ENCODE results near the gene CCDC175.

Gene CCDC175

DNA sequence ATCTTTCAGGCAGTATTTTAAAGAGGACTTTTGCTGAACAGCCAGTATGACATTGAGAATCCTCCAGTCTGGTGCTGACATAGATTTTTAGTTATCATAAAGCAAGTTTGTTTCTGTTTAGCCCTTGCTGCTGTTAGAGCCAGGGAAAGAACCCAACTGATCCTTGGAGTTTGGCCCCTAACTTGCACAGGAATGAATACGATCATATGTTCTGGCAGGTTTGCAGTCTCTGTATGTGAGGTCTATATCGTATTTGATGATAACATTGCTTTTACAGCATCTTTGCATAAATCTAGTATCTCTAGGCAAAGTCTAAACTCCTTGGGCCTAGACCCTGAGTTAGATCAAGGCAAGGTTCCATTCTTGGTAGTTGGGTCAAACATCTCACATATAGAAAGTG, 4.3 kb upstream of the CCDC175 start:
- Histone ChIP-seq H2AFZ (ENCODE audit: low read depth, low read length, severe bottlenecking) (no peak overlapping the region), H3K79me2 (ENCODE audit: insufficient read depth, low read length) (no peaks in the 10 kb centered on the region), H3K27ac (ENCODE audit: low read depth, low read length) (no peak overlapping the region), H3K4me2 (ENCODE audit: low read depth, low read length, poor library complexity, severe bottlenecking) (no peak overlapping the region), H3K36me3 (ENCODE audit: low read length) (no peaks in the 10 kb centered on the region), H3K4me3 (ENCODE audit: insufficient read depth, low read length, poor library complexity, severe bottlenecking) (no peak overlapping the region), H3K9me3 (ENCODE audit: insufficient read depth, low read length) (no peaks in the 10 kb centered on the region), H3F3A (ENCODE audit: insufficient read depth) (no peaks in the 10 kb centered on the region), H3K9ac (ENCODE audit: low read length) (no peak overlapping the region), H3K27me3 (ENCODE audit: low read length) (no peaks in the 10 kb centered on the region), H3K9me2 (replicated peaks; ENCODE audit: insufficient read depth, low read length) (no peaks in the 10 kb centered on the region), H4K20me1 (ENCODE audit: low read depth, low read length) (no peaks in the 10 kb centered on the region)
- TF ChIP-seq EZH2phosphoT487 (conservative IDR thresholded peaks at IDR 0.05; ENCODE audit: low read length) = no peak
- TF ChIP-seq, protein P1, sequence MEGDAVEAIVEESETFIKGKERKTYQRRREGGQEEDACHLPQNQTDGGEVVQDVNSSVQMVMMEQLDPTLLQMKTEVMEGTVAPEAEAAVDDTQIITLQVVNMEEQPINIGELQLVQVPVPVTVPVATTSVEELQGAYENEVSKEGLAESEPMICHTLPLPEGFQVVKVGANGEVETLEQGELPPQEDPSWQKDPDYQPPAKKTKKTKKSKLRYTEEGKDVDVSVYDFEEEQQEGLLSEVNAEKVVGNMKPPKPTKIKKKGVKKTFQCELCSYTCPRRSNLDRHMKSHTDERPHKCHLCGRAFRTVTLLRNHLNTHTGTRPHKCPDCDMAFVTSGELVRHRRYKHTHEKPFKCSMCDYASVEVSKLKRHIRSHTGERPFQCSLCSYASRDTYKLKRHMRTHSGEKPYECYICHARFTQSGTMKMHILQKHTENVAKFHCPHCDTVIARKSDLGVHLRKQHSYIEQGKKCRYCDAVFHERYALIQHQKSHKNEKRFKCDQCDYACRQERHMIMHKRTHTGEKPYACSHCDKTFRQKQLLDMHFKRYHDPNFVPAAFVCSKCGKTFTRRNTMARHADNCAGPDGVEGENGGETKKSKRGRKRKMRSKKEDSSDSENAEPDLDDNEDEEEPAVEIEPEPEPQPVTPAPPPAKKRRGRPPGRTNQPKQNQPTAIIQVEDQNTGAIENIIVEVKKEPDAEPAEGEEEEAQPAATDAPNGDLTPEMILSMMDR (IDR thresholded peaks at IDR 0.05; ENCODE audit: insufficient read depth, low read length, poor library complexity, severe bottlenecking) = no peak

DNA sequence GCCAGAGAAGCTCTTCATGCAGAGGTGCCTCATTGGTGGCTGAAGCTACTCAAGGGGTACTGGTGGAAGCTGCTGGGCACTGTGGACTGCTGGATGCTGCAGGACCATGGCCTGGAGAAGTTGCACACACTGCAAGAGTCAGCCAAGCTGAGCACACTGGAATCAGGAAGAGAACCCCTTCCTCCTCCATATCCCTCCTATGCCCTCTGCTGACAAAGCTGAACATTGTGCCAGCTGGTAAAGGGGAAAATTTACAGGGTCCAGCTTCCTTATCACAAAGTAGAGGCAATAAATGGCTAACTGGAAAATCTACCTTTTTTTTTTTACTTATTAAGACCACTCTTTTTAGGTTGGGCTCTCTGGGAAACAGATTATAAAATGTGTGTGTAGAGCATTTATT, 6.5 kb downstream of the CCDC175 start:
- no peak overlapping the region for H3K9ac ChIP-seq (ENCODE audit: low read length)
- H3K27me3 ChIP-seq (ENCODE audit: low read length) = no peaks in the 10 kb centered on the region
- no peaks in the 10 kb centered on the region for H3K9me2 ChIP-seq (replicated peaks; ENCODE audit: insufficient read depth, low read length)
- no peaks in the 10 kb centered on the region for H3F3A ChIP-seq (ENCODE audit: insufficient read depth)
- no peaks in the 10 kb centered on the region for H3K9me3 ChIP-seq (ENCODE audit: insufficient read depth, low read length)
- no peaks in the 10 kb centered on the region for H3K36me3 ChIP-seq (ENCODE audit: low read length)
- no peak overlapping the region for H3K4me3 ChIP-seq (ENCODE audit: insufficient read depth, low read length, poor library complexity, severe bottlenecking)
- H2AFZ ChIP-seq (ENCODE audit: low read depth, low read length, severe bottlenecking) = no peak overlapping the region
- H4K20me1 ChIP-seq (ENCODE audit: low read depth, low read length) = no peaks in the 10 kb centered on the region
- H3K79me2 ChIP-seq (ENCODE audit: insufficient read depth, low read length) = no peaks in the 10 kb centered on the region
- H3K4me2 ChIP-seq (ENCODE audit: low read depth, low read length, poor library complexity, severe bottlenecking) = no peak overlapping the region
- no peak overlapping the region for H3K27ac ChIP-seq (ENCODE audit: low read depth, low read length)
- TF ChIP-seq, protein P1 (IDR thresholded peaks at IDR 0.05; ENCODE audit: insufficient read depth, low read length, poor library complexity, severe bottlenecking) = no peak
- no peak for TF ChIP-seq EZH2phosphoT487 (conservative IDR thresholded peaks at IDR 0.05; ENCODE audit: low read length)

DNA sequence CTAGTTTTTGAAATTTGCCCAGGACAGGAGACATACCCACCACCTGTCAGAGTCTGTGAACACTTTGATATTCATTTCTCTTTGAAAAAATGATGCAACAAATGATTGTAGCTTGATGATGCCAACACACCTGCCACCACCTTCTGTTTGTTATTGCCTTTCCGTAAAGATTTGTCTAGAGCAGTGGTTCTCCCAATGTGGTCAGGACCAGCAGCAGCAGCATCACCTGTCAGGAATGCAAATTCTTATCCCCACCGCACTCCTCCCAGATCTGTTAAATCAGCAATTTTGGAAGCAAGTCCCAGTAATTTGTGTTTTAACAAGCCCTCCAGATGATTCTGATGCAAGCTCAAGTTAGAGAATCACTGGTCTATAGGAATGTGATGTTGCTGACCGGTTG, 9.9 kb downstream of the CCDC175 start:
- Histone ChIP-seq H3K9ac (ENCODE audit: low read length) (no peak overlapping the region), H3K9me2 (replicated peaks; ENCODE audit: insufficient read depth, low read length) (no peaks in the 10 kb centered on the region), H3K27me3 (ENCODE audit: low read length) (no peaks in the 10 kb centered on the region), H3K4me3 (ENCODE audit: insufficient read depth, low read length, poor library complexity, severe bottlenecking) (no peak overlapping the region), H3K27ac (ENCODE audit: low read depth, low read length) (no peak overlapping the region), H3F3A (ENCODE audit: insufficient read depth) (no peaks in the 10 kb centered on the region), H3K9me3 (ENCODE audit: insufficient read depth, low read length) (no peaks in the 10 kb centered on the region), H4K20me1 (ENCODE audit: low read depth, low read length) (no peaks in the 10 kb centered on the region), H3K4me2 (ENCODE audit: low read depth, low read length, poor library complexity, severe bottlenecking) (no peak overlapping the region), H3K36me3 (ENCODE audit: low read length) (no peaks in the 10 kb centered on the region), H2AFZ (ENCODE audit: low read depth, low read length, severe bottlenecking) (no peak overlapping the region), H3K79me2 (ENCODE audit: insufficient read depth, low read length) (no peaks in the 10 kb centered on the region)
- no peak for TF ChIP-seq EZH2phosphoT487 (conservative IDR thresholded peaks at IDR 0.05; ENCODE audit: low read length)
- TF ChIP-seq, protein P1 (IDR thresholded peaks at IDR 0.05; ENCODE audit: insufficient read depth, low read length, poor library complexity, severe bottlenecking) = no peak
